GM19372 (cell line): ENCODE data around the gene FPGS.
"Not testable (repeated sequence)": the region's sequence is repeated elsewhere in the genome, so short reads cannot be mapped to it uniquely, and the experiment has no call there.

Source experiments
- ATAC-seq: cut with Tn5 transposase; IDR thresholded peaks from one replicate; pipeline ENCODE4 v1.9.1; 2021; ENCODE audit warnings: mild to moderate bottlenecking, low read depth, moderate library complexity; ENCODE audit not compliant: unreplicated experiment

FPGS gene

GRCh38 chr9:127832248-127832647 is 29.6 kb downstream of the FPGS start:
- no peak for ATAC-seq

GRCh38 chr9:127833555-127833954 is 30.9 kb downstream of the FPGS start:
- ATAC-seq: no peak

GRCh38 chr9:127835991-127836516 is 33.4 kb downstream of the FPGS start:
- no peak for ATAC-seq

- not testable (repeated sequence) for ATAC-seq
Observed at GRCh38 chr9:127836561-127836960, 33.9 kb downstream of the FPGS start.

GRCh38 chr9:127837346-127837745 is 34.7 kb downstream of the FPGS start:
- no peak for ATAC-seq

- ATAC-seq: no peak
Observed at GRCh38 chr9:127838375-127839078, 35.8 kb downstream of the FPGS start.

GRCh38 chr9:127841087-127841835 is 38.6 kb downstream of the FPGS start:
- no peak for ATAC-seq

- no peak for ATAC-seq
Observed at GRCh38 chr9:127844821-127845359, 42.2 kb downstream of the FPGS start.

GRCh38 chr9:127845619-127846018 is 42.9 kb downstream of the FPGS start:
- not testable (repeated sequence) for ATAC-seq

GRCh38 chr9:127846443-127847177 is 43.9 kb downstream of the FPGS start:
- ATAC-seq: no peak

GRCh38 chr9:127847178-127847510 is 44.5 kb downstream of the FPGS start:
- no peak for ATAC-seq

GRCh38 chr9:127847833-127848755 is 45.4 kb downstream of the FPGS start:
- no peak for ATAC-seq

GRCh38 chr9:127848756-127849504 is 46.2 kb downstream of the FPGS start:
- no peak for ATAC-seq

- ATAC-seq: no peak
Observed at GRCh38 chr9:127850286-127850830, 47.7 kb downstream of the FPGS start.

GRCh38 chr9:127852829-127853228 is 50.1 kb downstream of the FPGS start:
- no peak for ATAC-seq

- no peak for ATAC-seq
Observed at GRCh38 chr9:127853312-127854183, 50.9 kb downstream of the FPGS start.

GRCh38 chr9:127854184-127854806 is 51.6 kb downstream of the FPGS start, which contains the start of gene ENG:
Gene ENG (minus strand): TSS chr9:127854658. CDS start chr9:127854355, 303 bp downstream.
- no peak for ATAC-seq
